HepG2 (cell line): Measurements from ENCODE around the gene HACE1. TPM values are rescaled to one million over a fixed set of nuclear protein-coding genes. Genes with fewer than 3 reads are reported as not detected.

Experiments used
- AHR ChIP-seq: IDR thresholded peaks from 2 replicates; pipeline ENCODE4 v1.6.1; 2018; ENCODE audit warnings: missing genetic modification reagents, missing compliant biosample characterization
- FOXM1 ChIP-seq: sonication (generic); formaldehyde crosslinking; IDR thresholded peaks from 2 replicates; pipeline ENCODE4 v1.5.0; 2020; ENCODE audit warnings: missing genetic modification reagents
- GMEB2 ChIP-seq: IDR thresholded peaks from 2 replicates; pipeline ENCODE4 v1.6.1; 2016; ENCODE audit warnings: missing biosample characterization, missing genetic modification reagents, low read depth
- ISX ChIP-seq: sonication (generic); formaldehyde crosslinking; conservative IDR thresholded peaks from 2 replicates; pipeline ENCODE4 v1.5.0; 2020; ENCODE audit warnings: missing genetic modification reagents
- KIAA2018 ChIP-seq: sonication (generic); formaldehyde crosslinking; IDR thresholded peaks from 2 replicates; pipeline ENCODE4 v1.5.0; 2020; ENCODE audit warnings: mild to moderate bottlenecking, missing genetic modification reagents, borderline replicate concordance
- KLF12 ChIP-seq: sonication (generic); formaldehyde crosslinking; IDR thresholded peaks from 2 replicates; pipeline ENCODE4 v1.4.0; 2020; ENCODE audit warnings: missing genetic modification reagents, borderline replicate concordance
- MEF2D ChIP-seq: sonication (generic); formaldehyde crosslinking; IDR thresholded peaks from 2 replicates; pipeline ENCODE4 v1.5.1; 2020; ENCODE audit warnings: mild to moderate bottlenecking, missing genetic modification reagents
- MEIS1 ChIP-seq: sonication (generic); formaldehyde crosslinking; IDR thresholded peaks from 2 replicates; pipeline ENCODE4 v1.9.0; 2021; ENCODE audit warnings: mild to moderate bottlenecking, missing genetic modification reagents, moderate library complexity, borderline replicate concordance
- POLR2AphosphoS2 ChIP-seq: IDR thresholded peaks from 2 replicates; pipeline ENCODE4 v1.6.1; 2011; ENCODE audit warnings: low read depth, low read length, improper control_type of control experiment
- RARA ChIP-seq: IDR thresholded peaks from 2 replicates; pipeline ENCODE4 v1.6.1; 2016; ENCODE audit warnings: missing genetic modification reagents, missing compliant biosample characterization
- RARG ChIP-seq: sonication (generic); formaldehyde crosslinking; IDR thresholded peaks from 2 replicates; pipeline ENCODE4 v1.4.0; 2020; ENCODE audit warnings: low read depth, mild to moderate bottlenecking, missing genetic modification reagents
- RFXANK ChIP-seq: IDR thresholded peaks from 2 replicates; pipeline ENCODE4 v1.6.1; 2016
- SAFB2 ChIP-seq: sonication (generic); formaldehyde crosslinking; IDR thresholded peaks from 2 replicates; pipeline ENCODE4 v1.5.1; 2020; ENCODE audit warnings: missing genetic modification reagents, low read depth, mild to moderate bottlenecking, borderline replicate concordance
- SMAD1 ChIP-seq: sonication (generic); formaldehyde crosslinking; IDR thresholded peaks from 2 replicates; pipeline ENCODE4 v1.4.0; 2020; ENCODE audit warnings: missing genetic modification reagents, low read depth, mild to moderate bottlenecking, borderline replicate concordance
- THYN1 ChIP-seq: sonication (generic); formaldehyde crosslinking; IDR thresholded peaks from 2 replicates; pipeline ENCODE4 v1.8.1; 2023; ENCODE audit warnings: low read depth, mild to moderate bottlenecking, moderate library complexity, missing genetic modification reagents, borderline replicate concordance
- ZNF160 ChIP-seq: sonication (generic); formaldehyde crosslinking; IDR thresholded peaks from 2 replicates; pipeline ENCODE4 v1.8.0; 2022; ENCODE audit warnings: mild to moderate bottlenecking, inconsistent platforms, missing genetic modification reagents
- ZNF292 ChIP-seq: sonication (generic); formaldehyde crosslinking; IDR thresholded peaks from 2 replicates; pipeline ENCODE4 v1.8.1; 2022; ENCODE audit warnings: mild to moderate bottlenecking, low read depth, missing genetic modification reagents, borderline replicate concordance
- ZNF337 ChIP-seq: sonication (generic); formaldehyde crosslinking; IDR thresholded peaks from 2 replicates; pipeline ENCODE4 v1.5.1; 2020; ENCODE audit warnings: missing genetic modification reagents, low read depth, mild to moderate bottlenecking, borderline replicate concordance
- ZNF850 ChIP-seq: sonication (generic); formaldehyde crosslinking; conservative IDR thresholded peaks from 2 replicates; pipeline ENCODE4 v1.9.0; 2021; ENCODE audit warnings: mild to moderate bottlenecking, missing genetic modification reagents
- polyA plus RNA-seq, 8 experiments: library from polyadenylated mRNA; depleted of rRNA in 3 of 8; stranded (reverse) in 7 of 8; unstranded in 1 of 8; fragments of >200 nt; fragmentation: Illumina TruSeq in 4 of 8; extraction: Trizol in 4 of 8; gene quantifications; 2 replicates each; pipeline versions ENCODE4 v1.2.1 to v1.2.3, GENCODE V29; 2011 to 2016; ENCODE audit warnings: low read depth in 4 of 8, missing spikeins in 1 of 8, mixed read lengths in 1 of 8; ENCODE audit not compliant: insufficient read depth in 1 of 8
- total RNA-seq, 5 experiments: library from RNA; depleted of rRNA; stranded (reverse); fragments of >200 nt; fragmentation: Illumina TruSeq; extraction: Trizol; gene quantifications; 2 replicates each; pipeline ENCODE4 v1.2.3, GENCODE V29; 2016; ENCODE audit warnings: low read depth in 1 of 5

HACE1 gene
- total and polyA plus RNA-seq, 2 of the 13 experiments (the other 11 are each of a cell fraction or from before 2014, with no cell fraction given): 8.9 to 11.4 TPM

DNA sequence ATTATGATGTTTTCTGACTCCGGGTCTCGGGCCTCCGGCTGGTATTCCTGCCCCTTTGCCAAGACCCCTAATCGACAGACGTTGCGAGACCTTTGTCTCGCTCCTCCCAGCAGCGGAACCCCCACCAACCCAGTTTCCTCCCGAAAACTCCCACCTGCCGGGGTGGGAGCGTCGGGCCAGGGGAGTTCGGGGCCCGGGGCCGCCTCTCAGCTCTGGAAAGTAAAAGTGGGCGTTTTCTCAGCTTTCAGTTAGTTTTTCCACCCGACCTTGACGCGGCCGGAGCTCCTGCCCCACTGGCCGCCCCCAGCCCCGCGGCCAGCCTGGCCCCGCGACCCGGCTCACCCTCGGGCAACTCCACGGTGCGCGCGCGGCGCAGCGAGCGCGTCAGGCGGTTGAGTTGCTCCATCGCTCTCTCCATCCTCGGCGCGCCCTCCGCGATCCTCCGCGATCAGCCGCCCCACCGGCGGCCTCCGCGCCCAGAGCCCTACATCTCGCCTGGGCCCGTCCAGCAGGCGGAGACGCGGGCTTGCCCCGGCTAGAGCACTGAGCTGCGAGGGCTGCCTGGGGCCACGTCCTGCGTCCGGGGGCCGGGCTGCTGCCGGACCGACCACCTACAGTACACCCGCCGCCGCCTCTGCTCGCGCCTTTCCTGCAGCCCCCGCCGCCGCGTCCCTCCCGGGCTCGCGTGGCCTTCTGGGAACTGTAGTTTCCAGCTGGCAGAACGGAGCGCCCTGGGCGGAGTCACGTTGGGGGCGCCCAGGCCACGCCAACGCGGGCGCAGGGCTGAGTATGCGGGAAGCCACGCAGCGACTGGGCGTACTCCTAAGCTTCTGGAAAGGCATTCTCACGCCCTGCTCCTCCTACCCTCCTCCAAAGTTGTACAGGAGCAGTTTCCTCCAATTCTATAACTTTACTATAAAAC, at the start of gene HACE1 (continued):
- no peak for TF ChIP-seq ZNF337 (CRISPR knock-in tag)
- peak; percentile 49; the same call in 1 of the 2 replicates for TF ChIP-seq KLF12 (CRISPR knock-in tag)
- peak; percentile 92 for TF ChIP-seq SAFB2 (CRISPR knock-in tag)
- TF ChIP-seq POLR2AphosphoS2: no peak
- no peak for TF ChIP-seq RFXANK (CRISPR knock-in tag)
- no peak for TF ChIP-seq FOXM1 (CRISPR knock-in tag)
- peak; percentile 94 for TF ChIP-seq GMEB2 (CRISPR knock-in tag)
- TF ChIP-seq RARG (CRISPR knock-in tag): no peak
- TF ChIP-seq MEIS1 (CRISPR knock-in tag): no peak
- TF ChIP-seq ZNF160 (CRISPR knock-in tag): peak; percentile 66; the same call in 1 of the 2 replicates
- no peak for TF ChIP-seq THYN1 (CRISPR knock-in tag)
- no peak for TF ChIP-seq ZNF292 (CRISPR knock-in tag)
- TF ChIP-seq KIAA2018 (CRISPR knock-in tag): no peak
- no peak for TF ChIP-seq RARA (CRISPR knock-in tag)
- no peak for TF ChIP-seq ZNF850 (CRISPR knock-in tag)
- 0 out of 2 replicates have a peak, but pooled peaks have one; percentile 83 for TF ChIP-seq MEF2D
- TF ChIP-seq SMAD1 (CRISPR knock-in tag): peak; percentile 72; the same call in 1 of the 2 replicates
- TF ChIP-seq ISX (CRISPR knock-in tag): 0 out of 2 replicates have a peak, but pooled peaks have one; percentile 59
- no peak for TF ChIP-seq AHR
